ENCODE results near the gene EXOC2.

EXOC2 gene

DNA sequence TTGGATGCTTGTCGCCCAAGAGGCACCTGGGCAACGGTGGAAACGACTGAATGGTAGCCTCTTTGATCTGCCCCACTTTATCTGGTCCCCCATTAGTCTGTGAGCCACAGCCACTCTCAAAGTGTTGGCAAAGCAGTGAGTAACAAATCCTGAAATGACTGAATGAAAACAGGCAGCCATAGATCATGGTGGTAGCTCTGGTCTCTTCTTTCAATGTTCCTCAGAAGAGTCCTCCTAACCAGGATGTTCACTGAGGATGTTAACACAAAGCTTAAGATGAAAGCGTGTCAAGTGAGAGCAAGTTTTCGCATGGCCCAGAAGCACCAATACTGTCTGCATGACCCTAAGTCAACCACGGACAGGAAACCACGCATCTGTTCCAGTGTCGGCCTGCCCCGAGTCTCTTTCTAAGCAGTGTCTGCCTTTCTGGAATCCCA lies 194.1 kb downstream of the EXOC2 start:
- no peak for DNase-seq (ENCODE audit: low spot score)

DNA sequence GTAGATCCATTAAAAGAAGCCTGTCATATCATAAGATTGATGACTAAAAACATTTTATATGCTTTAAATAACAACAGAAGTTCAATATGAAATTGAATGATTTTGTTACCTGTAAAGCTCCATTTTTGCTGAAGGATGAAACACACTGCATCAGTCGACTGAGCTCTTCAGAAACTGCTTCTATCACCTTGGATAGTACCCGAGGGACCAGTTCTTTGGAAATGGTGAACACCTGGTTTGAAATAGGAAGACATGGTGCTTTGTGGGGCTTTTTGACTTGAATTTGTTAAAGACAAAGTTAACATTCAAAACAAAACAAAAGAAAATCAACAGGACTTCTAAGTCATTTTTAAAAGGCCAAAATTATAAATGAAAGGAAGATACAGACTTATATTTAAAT lies 195.7 kb downstream of the EXOC2 start:
- DNase-seq (ENCODE audit: low spot score), result no peak

GRCh38 chr6:496649-497048 lies 196.3 kb downstream of the EXOC2 start:
- DNase-seq (ENCODE audit: low spot score), result no peak

GRCh38 chr6:494394-494793 lies 198.5 kb downstream of the EXOC2 start:
- no peak for DNase-seq (ENCODE audit: low spot score)

- no peak for DNase-seq (ENCODE audit: low spot score)
Observed at GRCh38 chr6:493840-494239, 199.1 kb downstream of the EXOC2 start.

DNA sequence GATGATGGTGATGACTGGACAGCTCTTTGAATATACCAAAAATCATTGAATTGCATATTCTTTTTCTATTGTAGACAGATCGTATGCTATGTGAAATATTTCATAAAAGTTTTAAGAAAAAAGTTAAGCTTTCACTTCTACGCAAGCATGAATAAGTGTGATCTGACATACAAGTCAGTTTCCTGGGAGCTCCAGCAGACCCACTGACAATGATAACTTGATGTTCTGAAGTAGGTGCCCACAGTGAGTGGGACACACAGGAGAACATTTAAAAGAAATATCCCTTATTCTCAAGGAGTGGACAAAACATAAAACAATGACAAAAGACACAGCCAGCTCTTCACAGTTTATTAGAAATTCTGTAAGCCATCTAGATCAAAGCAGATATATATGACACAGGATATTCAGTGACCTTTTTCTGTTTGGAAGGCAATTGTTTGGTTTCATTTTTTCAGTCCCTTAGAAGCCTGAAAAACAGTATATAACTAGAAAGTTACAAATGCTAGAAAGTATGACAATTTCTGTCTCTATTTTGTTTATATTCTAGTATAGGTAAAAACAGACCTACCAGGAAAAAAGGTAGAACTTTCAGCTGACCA lies 200.0 kb downstream of the EXOC2 start:
- no peak for DNase-seq (ENCODE audit: low spot score)

DNA sequence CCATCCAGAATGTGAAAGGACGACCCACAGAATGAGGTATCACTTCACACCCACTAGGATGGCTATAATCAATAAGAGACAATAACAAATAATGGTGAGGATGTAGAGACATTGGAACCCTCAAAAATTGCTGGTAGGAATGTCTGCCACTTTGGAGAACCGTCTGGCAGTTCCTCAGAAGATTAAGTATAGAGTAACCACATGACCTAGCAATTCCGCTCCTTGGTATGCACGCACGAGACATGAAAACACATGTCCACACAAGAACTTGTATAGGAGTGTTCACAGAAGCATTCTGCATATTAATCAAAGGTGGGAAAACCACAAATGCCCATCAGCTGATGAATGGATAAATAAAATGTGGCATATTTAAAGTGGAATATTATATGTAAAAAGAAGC lies 200.8 kb downstream of the EXOC2 start:
- no peak for DNase-seq (ENCODE audit: low spot score)

- DNase-seq (ENCODE audit: low spot score), result no peak
Observed at GRCh38 chr6:491233-491632, 201.7 kb downstream of the EXOC2 start.

DNA sequence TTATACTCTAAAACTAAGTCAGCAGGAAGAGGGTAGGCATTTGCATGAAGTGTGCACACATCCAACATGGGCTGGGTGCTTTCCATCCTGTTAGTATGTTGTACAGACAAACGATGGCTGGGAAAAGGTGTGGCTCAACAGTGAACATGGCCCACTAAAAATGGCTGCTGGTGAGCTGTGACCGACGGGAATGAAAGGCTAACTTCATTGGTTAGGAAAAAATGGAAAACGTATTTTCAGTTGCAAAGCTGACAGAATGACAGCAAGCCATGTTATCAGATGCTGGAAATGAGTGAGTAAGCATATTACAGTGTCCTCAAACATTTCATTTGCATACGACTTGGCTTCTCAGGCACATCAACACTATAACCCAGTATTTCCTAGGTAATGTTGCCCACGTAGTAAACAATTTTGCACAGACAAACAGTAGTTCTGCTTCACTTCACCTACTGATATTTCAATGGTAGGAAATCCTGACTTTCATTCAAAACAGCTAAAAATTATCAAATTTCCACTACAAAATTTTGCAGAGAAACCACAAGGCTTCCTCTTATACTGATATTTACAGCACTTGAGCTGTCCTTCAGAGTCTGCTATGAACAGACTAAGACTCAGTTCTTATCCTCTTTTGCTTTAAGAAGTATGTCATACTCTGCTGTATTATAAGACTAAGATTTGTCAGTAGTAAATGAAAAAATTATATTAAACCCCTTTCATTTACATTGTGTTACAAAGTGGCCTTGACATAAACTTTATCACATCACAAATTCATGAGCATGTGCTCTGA lies 202.5 kb downstream of the EXOC2 start:
- DNase-seq (ENCODE audit: low spot score), result no peak

DNA sequence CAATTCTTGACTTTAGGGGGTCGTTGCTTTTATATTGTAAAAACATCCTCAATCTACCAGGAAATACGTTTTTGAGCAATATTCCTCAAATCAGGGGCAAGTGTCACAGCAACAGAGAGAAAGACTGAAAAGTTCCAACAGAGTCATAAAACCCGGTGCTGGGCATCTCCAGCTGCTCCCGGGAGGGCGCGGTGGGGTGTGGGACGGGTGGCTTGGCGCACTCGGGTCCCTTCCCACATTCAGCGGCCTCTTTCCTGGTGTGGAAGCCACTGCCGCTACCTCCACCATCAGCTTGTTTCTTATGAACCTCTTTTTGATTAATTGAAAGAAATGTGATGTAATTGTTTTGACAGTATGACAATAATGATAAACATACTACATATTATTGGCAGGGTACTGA lies 203.2 kb downstream of the EXOC2 start:
- DNase-seq (ENCODE audit: low spot score), result no peak

DNA sequence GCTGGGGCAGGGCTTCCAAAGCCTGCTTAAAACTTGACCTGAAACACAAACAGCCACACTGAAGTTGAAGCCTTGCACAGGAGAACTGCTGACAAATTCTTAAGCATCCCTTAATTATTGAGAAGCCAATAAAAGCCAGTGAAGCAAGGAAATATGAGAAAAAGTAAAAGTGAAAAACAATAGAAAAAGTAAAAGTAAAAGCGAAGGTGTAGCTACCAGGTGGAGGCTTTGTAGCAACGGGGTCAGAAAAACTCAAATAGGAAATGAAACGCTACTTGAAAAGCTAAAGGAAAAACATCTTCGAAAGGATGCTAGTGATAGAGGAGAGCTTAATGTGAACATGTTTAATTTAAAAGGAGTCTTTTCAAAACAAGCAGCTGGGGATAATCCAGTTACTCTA lies 203.9 kb downstream of the EXOC2 start:
- no peak for DNase-seq (ENCODE audit: low spot score)

- DNase-seq (ENCODE audit: low spot score), result no peak
Observed at GRCh38 chr6:487956-488355, 205.0 kb downstream of the EXOC2 start.

- no peak for DNase-seq (ENCODE audit: low spot score)
Observed at GRCh38 chr6:485655-486170, 207.2 kb downstream of the EXOC2 start.

DNA sequence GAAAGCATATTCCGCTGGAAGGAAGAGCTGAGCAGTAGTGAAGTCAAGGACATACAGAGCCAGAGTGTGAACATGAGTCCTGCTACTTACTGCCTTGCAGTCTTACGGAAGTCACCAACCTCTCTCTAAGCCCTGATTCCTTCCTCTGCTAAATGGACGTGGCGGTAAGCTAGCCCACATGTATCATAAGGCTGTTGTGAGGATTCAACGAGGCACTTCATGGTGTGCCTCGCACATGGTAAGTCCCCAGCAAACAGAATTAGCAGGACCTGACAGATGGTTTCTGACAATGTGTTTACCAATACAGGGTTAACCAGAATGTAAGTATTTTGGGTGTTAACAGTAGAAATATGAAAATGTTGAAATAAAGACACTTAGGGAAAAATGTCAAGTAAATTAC lies 208.2 kb downstream of the EXOC2 start:
- no peak for DNase-seq (ENCODE audit: low spot score)

- DNase-seq (ENCODE audit: low spot score), result no peak
Observed at GRCh38 chr6:484086-484745, 208.7 kb downstream of the EXOC2 start.

- DNase-seq (ENCODE audit: low spot score), result no peak
Observed at GRCh38 chr6:475314-475713, 217.6 kb downstream of the EXOC2 start.

DNA sequence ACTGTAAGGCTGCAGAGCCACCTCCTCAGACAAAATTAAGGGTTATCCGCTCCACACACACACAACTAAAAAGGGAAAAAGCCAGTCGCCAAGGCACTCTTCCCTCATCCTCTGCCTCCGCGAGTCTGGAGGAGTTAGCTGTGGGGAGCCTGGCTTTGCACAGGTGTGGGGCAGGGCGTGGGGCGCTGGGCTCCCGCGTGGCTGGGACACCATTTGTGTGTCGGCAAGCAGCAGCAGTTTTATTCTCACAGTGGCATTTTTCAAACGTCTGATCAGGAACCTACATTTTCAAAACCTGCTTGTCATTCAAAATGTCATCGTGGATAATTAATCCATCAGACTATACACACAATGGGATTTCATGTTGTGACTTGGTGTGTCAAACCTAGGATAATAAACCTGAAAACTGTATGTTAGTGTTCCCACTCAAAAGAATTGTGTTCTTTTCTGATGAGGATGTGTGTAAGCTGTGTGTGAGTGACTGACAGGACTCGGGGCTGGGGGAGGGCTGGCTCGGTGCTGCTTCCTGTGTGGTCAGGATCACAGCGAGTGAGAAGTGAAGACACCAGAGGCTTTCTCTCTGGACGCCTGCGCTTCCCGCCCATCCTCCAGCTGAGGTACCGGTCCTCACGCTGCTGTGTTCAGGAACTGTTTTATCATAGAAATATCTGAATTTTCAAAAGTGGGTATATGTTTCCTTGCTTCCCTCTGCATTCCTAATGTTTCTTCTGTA lies 218.3 kb downstream of the EXOC2 start:
- DNase-seq (ENCODE audit: low spot score), result no peak

GRCh38 chr6:473768-474452 lies 219.0 kb downstream of the EXOC2 start:
- DNase-seq (ENCODE audit: low spot score), result no peak

DNA sequence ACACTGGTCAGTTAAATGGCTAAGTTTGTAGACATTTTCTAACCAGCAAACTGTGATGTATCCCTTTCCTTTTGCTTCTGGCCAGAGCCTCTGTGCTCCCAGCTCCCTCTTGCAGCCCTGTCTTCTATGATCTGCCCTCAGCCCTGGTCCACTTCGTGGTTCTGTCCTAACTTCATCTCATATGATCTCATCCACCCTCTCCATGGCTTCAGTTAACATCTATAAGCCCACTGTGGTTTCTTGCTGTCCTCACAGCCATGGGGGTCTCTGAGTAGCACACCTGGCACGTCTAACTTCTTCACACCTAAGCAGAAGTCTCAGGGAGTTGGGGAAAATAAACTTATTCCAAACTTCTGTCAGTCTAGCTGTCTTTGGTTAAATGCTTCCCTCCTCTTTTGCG lies 219.6 kb downstream of the EXOC2 start:
- DNase-seq (ENCODE audit: low spot score), result no peak

DNA sequence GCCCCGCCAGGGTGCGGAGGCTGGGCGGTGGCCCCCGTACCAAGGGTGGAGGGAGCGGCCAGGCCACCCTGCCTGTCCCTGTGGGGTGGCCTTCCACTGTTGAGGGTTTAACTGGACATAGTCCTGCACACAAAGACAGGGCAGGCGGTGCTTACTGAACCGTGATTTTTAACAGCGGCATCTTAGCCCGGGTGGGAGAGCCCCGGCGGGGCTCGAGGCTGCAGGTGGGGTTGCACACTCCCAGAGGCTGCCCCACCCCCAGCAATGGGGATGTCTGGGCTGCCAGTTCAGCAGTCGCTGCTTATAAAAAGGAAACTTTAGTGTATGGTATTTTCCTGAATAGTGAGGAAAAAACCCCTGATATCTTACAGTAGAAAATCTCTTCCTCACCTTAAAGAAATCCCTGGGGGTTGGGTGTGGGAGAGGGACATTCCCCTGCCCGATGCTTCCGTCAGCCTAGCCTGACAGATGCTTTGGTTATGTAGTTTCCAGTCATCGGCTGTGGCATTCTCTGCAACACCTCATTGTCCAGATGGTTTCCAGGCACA lies 222.0 kb downstream of the EXOC2 start:
- DNase-seq (ENCODE audit: low spot score), result no peak

GRCh38 chr6:470051-470900 lies 222.7 kb downstream of the EXOC2 start:
- DNase-seq (ENCODE audit: low spot score), result no peak

Measured in left forelimb (tissue), 1 donor.